ENCODE data around the gene ZFYVE27.
"Not testable (repeated sequence)": the region's sequence is repeated elsewhere in the genome, so short reads cannot be mapped to it uniquely, and the experiment has no call there.

The ZFYVE27 gene

DNA sequence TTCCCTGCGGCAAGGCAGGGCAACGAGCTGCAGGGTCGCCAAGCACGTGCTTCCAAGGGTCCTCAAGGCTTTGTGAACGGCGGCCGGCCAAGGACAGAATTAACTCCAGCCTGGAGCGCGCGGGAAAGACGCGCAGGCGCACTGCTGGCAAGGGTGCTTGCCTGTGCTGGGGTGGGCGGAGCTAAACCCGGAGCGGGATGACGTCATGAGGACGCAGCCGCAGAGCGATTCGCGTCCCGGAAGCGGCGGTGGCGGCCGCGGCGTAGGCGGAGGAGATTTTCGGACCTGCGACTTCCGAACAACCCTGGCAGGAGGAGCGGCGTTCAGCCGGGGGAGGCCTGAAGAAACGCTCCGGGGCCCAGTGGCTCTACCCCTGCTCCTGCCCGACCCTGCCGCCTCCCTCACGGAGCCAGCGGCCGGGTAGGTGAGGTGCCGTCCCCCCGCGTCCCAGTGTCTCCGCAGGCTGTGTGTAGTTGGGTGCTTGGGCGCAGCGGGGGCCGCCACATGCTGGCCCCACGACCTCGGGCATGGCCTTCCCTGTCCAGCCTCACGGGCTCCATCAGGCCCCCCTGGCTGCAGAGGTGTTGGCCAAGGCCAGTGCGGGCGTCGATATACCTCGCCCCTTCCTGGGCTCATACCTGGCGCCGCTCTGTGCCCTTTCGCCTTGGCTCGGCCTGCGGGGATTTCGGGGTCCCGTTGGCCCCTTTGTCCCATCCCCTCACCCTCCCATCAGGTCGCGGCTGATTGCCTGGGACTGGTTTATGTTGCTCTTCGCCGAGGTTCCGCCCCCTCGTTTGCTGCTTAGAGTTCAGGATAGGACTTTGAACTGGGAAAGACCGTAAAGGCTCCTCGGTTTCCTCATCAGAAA lies at the start of gene ZFYVE27:
ZFYVE27 (plus strand) TSS at position 227 of the 868 bp plus-strand sequence. CDS start 1,350 bp downstream, outside the sequence.
- H3K4me2 ChIP-seq = peak within 1 kb of the TSS; percentile 90
- no peaks in the 10 kb centered on the region for H3K36me3 ChIP-seq (ENCODE audit: insufficient read depth)
- H3K27me3 ChIP-seq (ENCODE audit: insufficient read depth, low read depth) = no peaks in the 10 kb centered on the region
- H3K4me1 ChIP-seq (ENCODE audit: low read depth, poor library complexity, severe bottlenecking) = peaks cover 13% of the 10 kb centered on the region
- H3K9ac ChIP-seq = peak within 1 kb of the TSS; percentile 86
- H4K20me1 ChIP-seq (ENCODE audit: insufficient read depth) = no peaks in the 10 kb centered on the region
- peak within 1 kb of the TSS; percentile 64 for H3K4me3 ChIP-seq (IDR thresholded peaks at IDR 0.05; ENCODE audit: insufficient read depth, low read depth, low read length)
- peak within 1 kb of the TSS; percentile 85 for H2AFZ ChIP-seq (ENCODE audit: low read depth)
- TF ChIP-seq, protein P1, sequence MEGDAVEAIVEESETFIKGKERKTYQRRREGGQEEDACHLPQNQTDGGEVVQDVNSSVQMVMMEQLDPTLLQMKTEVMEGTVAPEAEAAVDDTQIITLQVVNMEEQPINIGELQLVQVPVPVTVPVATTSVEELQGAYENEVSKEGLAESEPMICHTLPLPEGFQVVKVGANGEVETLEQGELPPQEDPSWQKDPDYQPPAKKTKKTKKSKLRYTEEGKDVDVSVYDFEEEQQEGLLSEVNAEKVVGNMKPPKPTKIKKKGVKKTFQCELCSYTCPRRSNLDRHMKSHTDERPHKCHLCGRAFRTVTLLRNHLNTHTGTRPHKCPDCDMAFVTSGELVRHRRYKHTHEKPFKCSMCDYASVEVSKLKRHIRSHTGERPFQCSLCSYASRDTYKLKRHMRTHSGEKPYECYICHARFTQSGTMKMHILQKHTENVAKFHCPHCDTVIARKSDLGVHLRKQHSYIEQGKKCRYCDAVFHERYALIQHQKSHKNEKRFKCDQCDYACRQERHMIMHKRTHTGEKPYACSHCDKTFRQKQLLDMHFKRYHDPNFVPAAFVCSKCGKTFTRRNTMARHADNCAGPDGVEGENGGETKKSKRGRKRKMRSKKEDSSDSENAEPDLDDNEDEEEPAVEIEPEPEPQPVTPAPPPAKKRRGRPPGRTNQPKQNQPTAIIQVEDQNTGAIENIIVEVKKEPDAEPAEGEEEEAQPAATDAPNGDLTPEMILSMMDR (conservative IDR thresholded peaks at IDR 0.05; ENCODE audit: low read depth, low read length) = no peak
- H3K79me2 ChIP-seq (ENCODE audit: insufficient read depth, low read depth) = peaks cover 38% of the 10 kb centered on the region
- peak within 1 kb of the TSS; percentile 61 for H3K27ac ChIP-seq

DNA sequence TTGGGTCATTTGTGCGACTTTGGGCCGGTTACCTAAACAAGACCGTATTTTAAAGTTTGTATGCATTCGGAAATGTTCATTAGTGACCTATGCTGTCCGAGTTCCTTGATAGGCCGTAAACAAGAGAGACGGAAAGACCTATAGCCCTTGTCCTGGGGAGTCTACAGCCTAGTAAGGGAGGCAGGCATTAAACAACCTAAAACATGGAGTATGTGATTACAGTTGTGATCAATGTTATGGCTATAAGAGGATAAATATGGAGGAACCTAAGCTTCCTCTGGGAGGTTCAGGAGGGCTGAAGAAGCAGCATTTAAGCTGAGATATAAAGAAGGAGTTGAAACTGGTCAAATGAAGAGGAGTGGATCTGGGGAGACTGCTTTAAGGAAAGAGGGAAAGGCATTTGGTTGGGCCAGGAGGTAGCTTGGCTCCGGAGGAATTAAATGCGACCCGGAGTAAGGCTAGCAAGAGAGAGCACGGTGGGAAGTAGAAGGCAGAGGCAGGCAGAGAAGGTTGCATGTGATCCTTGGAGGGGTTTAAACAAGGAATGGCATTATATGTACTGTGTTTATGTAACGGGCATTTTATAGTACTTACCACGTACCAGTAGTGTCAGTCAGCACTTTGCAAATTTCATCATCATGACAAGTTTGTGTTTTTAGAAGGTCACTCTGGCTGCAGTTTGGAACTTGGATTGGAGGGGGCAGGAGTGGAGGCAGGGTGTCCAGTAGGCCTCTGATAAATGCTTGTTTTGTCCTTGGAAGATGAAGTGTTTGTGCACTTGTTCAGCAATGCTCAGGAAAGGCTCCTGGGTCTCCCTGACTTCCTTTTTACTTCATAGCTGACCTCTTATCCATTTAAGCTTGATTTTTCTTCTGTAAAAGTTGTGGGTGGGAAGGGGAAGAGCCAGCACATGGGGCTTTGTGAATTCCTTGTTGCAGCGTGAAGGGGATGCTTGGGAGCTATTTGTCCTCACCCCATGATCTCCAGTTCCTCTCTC lies 48.8 kb upstream of the ZFYVE27 start:
- H3K4me2 ChIP-seq = peak overlapping the region; percentile 62
- TF ChIP-seq, protein P1 (conservative IDR thresholded peaks at IDR 0.05; ENCODE audit: low read depth, low read length) = no peak
- H3K36me3 ChIP-seq (ENCODE audit: insufficient read depth) = no peaks in the 10 kb centered on the region
- no peak overlapping the region for H3K4me3 ChIP-seq (IDR thresholded peaks at IDR 0.05; ENCODE audit: insufficient read depth, low read depth, low read length)
- 0 out of 2 replicates have a peak overlapping the region, but pooled peaks have one; percentile 18 for H3K27ac ChIP-seq
- peak overlapping the region; percentile 74 for H2AFZ ChIP-seq (ENCODE audit: low read depth)
- no peaks in the 10 kb centered on the region for H3K27me3 ChIP-seq (ENCODE audit: insufficient read depth, low read depth)
- H4K20me1 ChIP-seq (ENCODE audit: insufficient read depth) = no peaks in the 10 kb centered on the region
- no peaks in the 10 kb centered on the region for H3K79me2 ChIP-seq (ENCODE audit: insufficient read depth, low read depth)
- peak overlapping the region; percentile 52 for H3K9ac ChIP-seq
- H3K4me1 ChIP-seq (ENCODE audit: low read depth, poor library complexity, severe bottlenecking) = peaks cover 20% of the 10 kb centered on the region

DNA sequence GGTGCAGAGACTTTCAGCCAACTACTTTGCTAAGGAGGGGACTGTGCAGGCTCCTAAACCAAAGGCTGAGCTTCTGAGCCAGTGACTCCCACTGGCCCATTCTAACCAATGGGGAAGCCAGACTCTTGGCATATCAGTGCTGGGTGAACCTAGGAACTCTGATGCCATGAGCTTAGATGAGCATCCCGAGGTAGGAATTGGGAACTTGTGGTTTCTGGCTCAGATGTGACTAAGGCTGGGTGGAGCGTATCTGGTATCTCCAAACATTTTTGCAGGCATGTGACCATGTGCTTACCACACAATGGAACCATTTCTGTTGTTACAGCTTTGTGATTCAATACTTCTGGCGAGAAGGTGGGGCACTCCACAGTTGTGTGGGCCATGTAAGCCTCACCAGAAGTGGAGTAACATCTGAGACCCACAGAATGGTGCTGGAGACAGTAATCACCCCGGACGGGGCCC lies 47.3 kb upstream of the ZFYVE27 start:
- Histone ChIP-seq H3K27ac (no peak overlapping the region), H2AFZ (ENCODE audit: low read depth) (no peak overlapping the region), H3K4me3 (IDR thresholded peaks at IDR 0.05; ENCODE audit: insufficient read depth, low read depth, low read length) (no peak overlapping the region), H4K20me1 (ENCODE audit: insufficient read depth) (no peaks in the 10 kb centered on the region), H3K36me3 (ENCODE audit: insufficient read depth) (no peaks in the 10 kb centered on the region), H3K4me2 (no peak overlapping the region), H3K27me3 (ENCODE audit: insufficient read depth, low read depth) (no peaks in the 10 kb centered on the region), H3K9ac (no peak overlapping the region), H3K4me1 (ENCODE audit: low read depth, poor library complexity, severe bottlenecking) (peaks cover 18% of the 10 kb centered on the region), H3K79me2 (ENCODE audit: insufficient read depth, low read depth) (no peaks in the 10 kb centered on the region)
- TF ChIP-seq, protein P1 (conservative IDR thresholded peaks at IDR 0.05; ENCODE audit: low read depth, low read length) = no peak

GRCh38 chr10:97690133-97690532 lies 46.8 kb upstream of the ZFYVE27 start:
- Histone ChIP-seq H3K9ac (no peak overlapping the region), H3K36me3 (ENCODE audit: insufficient read depth) (no peaks in the 10 kb centered on the region), H3K79me2 (ENCODE audit: insufficient read depth, low read depth) (no peaks in the 10 kb centered on the region), H3K4me3 (IDR thresholded peaks at IDR 0.05; ENCODE audit: insufficient read depth, low read depth, low read length) (no peak overlapping the region), H3K4me1 (ENCODE audit: low read depth, poor library complexity, severe bottlenecking) (peaks cover 12% of the 10 kb centered on the region), H3K27ac (no peak overlapping the region), H2AFZ (ENCODE audit: low read depth) (no peak overlapping the region), H4K20me1 (ENCODE audit: insufficient read depth) (no peaks in the 10 kb centered on the region), H3K27me3 (ENCODE audit: insufficient read depth, low read depth) (no peaks in the 10 kb centered on the region), H3K4me2 (no peak overlapping the region)
- TF ChIP-seq, protein P1 (conservative IDR thresholded peaks at IDR 0.05; ENCODE audit: low read depth, low read length) = no peak

GRCh38 chr10:97698072-97698655 lies 38.8 kb upstream of the ZFYVE27 start:
- H3K4me1 ChIP-seq (ENCODE audit: low read depth, poor library complexity, severe bottlenecking); H3K9ac ChIP-seq; H3K4me3 ChIP-seq (IDR thresholded peaks at IDR 0.05; ENCODE audit: insufficient read depth, low read depth, low read length); H3K79me2 ChIP-seq (ENCODE audit: insufficient read depth, low read depth); H3K27ac ChIP-seq; H2AFZ ChIP-seq (ENCODE audit: low read depth); H3K4me2 ChIP-seq; H4K20me1 ChIP-seq (ENCODE audit: insufficient read depth); H3K36me3 ChIP-seq (ENCODE audit: insufficient read depth); H3K27me3 ChIP-seq (ENCODE audit: insufficient read depth, low read depth): not testable (repeated sequence)

Measured in KMS-11 (cell line).